Caco-2 (cell line): Measurements from ENCODE around the gene CD244. TPM values are rescaled to one million over a fixed set of nuclear protein-coding genes. Genes with fewer than 3 reads are reported as not detected.
A peak's percentile ranks its signal among the peaks of the same experiment; 100 is the strongest.

Experiments
- Bru-seq: library from RNA; stranded (reverse); fragments of 400-500 nt; gene quantifications from one replicate; lab custom pipeline; 2021; lab: Mats Ljungman, UMichigan
- BruChase-seq, 2 experiments: library from RNA; stranded (reverse); fragments of 400-500 nt; gene quantifications; one replicate each; lab custom pipeline; 2021; lab: Mats Ljungman, UMichigan
- BruUV-seq: library from RNA; stranded (reverse); fragments of 400-500 nt; replicated peaks from 2 replicates; lab custom pipeline; 2021; lab: Mats Ljungman, UMichigan
- CTCF ChIA-PET: fragments of 300-600 bp; sonication (Branson Sonifier 250); formaldehyde crosslinking; loops from one replicate; lab custom pipeline; 2022; ENCODE audit warnings: antibody characterized with exemption; lab: Charles Lee
- POLR2A ChIA-PET: fragments of 300-600 bp; sonication (Branson Sonifier 250); formaldehyde crosslinking; loops from one replicate; lab custom pipeline; 2022; ENCODE audit warnings: antibody characterized with exemption; lab: Charles Lee
- DNase-seq, 2 experiments: peaks; one replicate each; pipeline versions ENCODE4 v3.0.0 to v3.0.0-alpha.2; 2020 to 2022
- H3K27me3 ChIP-seq: replicated peaks from 2 replicates; pipeline ENCODE4 v1.6.0; 2011; ENCODE audit warnings: low read length; ENCODE audit not compliant: control insufficient read depth, insufficient read depth
- H3K36me3 ChIP-seq: 2 replicates; pipeline ENCODE4 v1.5.1; 2011; ENCODE audit warnings: low read length; ENCODE audit not compliant: control insufficient read depth, insufficient read depth
- H3K4me1 ChIP-seq: fragments of 250-450 bp; sonication (Bioruptor Pico); 2 replicates; pipeline ENCODE4 v1.5.1; 2020; ENCODE audit warnings: mild to moderate bottlenecking
- H3K4me3 ChIP-seq: 2 replicates; pipeline ENCODE4 v1.5.1; 2011; ENCODE audit warnings: low read depth, mild to moderate bottlenecking, control low read depth, low read length
- H3K9me3 ChIP-seq: fragments of 250-450 bp; sonication (Bioruptor Pico); 2 replicates; pipeline ENCODE4 v1.5.1; 2020; ENCODE audit warnings: mild to moderate bottlenecking, moderate library complexity
- H3K27ac Mint-ChIP-seq: one replicate; pipeline ENCODE4 v1.8.0; 2022; ENCODE audit warnings: mixed read lengths; ENCODE audit not compliant: unreplicated experiment
- H3K27me3 Mint-ChIP-seq: one replicate; pipeline ENCODE4 v1.8.0; 2022; ENCODE audit warnings: mixed read lengths; ENCODE audit not compliant: insufficient read depth, unreplicated experiment
- H3K36me3 Mint-ChIP-seq: one replicate; pipeline ENCODE4 v1.8.0; 2022; ENCODE audit warnings: mild to moderate bottlenecking, mixed read lengths; ENCODE audit not compliant: insufficient read depth, unreplicated experiment
- H3K4me1 Mint-ChIP-seq: one replicate; pipeline ENCODE4 v1.8.0; 2022; ENCODE audit warnings: low read depth, mixed read lengths; ENCODE audit not compliant: unreplicated experiment
- H3K4me3 Mint-ChIP-seq: one replicate; pipeline ENCODE4 v1.8.0; 2022; ENCODE audit warnings: mild to moderate bottlenecking, moderate library complexity, mixed read lengths; ENCODE audit not compliant: unreplicated experiment
- H3K9me3 Mint-ChIP-seq: one replicate; pipeline ENCODE4 v1.8.0; 2022; ENCODE audit warnings: mixed read lengths; ENCODE audit not compliant: unreplicated experiment
- CTCF ChIP-seq, 2 experiments: fragments of 200-600 bp in 1 of 2; IDR thresholded peaks; 1 replicate in 1 of 2; 2 replicates in 1 of 2; pipeline versions ENCODE4 v1.5.1 to v1.8.0; 2011 to 2022; ENCODE audit warnings: antibody characterized with exemption in 1 of 2, control low read depth in 1 of 2, inconsistent platforms in 1 of 2, low read depth in 1 of 2, low read length in 1 of 2, mild to moderate bottlenecking in 1 of 2, moderate library complexity in 1 of 2; ENCODE audit not compliant: insufficient read depth in 1 of 2, severe bottlenecking in 1 of 2, unreplicated experiment in 1 of 2
- intact Hi-C: fragments of 100-400 bp; cut with micrococcal nuclease; formaldehyde crosslinking; loops from one replicate; pipeline ENCODE4 v1.10.0; 2022; ENCODE audit not compliant: unreplicated experiment
- long read RNA-seq: library from polyadenylated mRNA; stranded (forward); transcript quantifications from one replicate; pipeline ENCODE4 v2.0.0, GENCODE V29; 2022
- total RNA-seq: library from RNA; stranded (reverse); gene quantifications from 2 replicates; pipeline ENCODE4 v1.2.3, GENCODE V29; 2022

The CD244 gene
- total RNA-seq, result 0.11 TPM in 1 of 2 replicates, not detected in the other
- percentile 14 among the genes with signal in this experiment for Bru-seq, nascent RNA
- percentile 12 among the genes with signal in this experiment for BruChase-seq, experiment 1, labeled RNA remaining after a 2-hour chase
- BruChase-seq, experiment 2, labeled RNA remaining after a 6-hour chase, result percentile 12 among the genes with signal in this experiment
- long read RNA-seq, result 0 reads

- H3K4me3 ChIP-seq, result no peak within 1 kb of the TSS
Measured at GRCh38 chr1:160862203-160863060, at the start of gene CD244. Gene CD244, minus strand, starts transcription at chr1:160862887. Its CDS starts 210 bp downstream, at chr1:160862677.

GRCh38 chr1:160911925-160912324 is 49.2 kb upstream of the CD244 start:
- ChIA-PET CTCF (interaction anchor here (2.1 kb wide), 1 partner anchor 42 kb away, joined by 5 read pairs; no protein-coding TSS in a partner anchor), POLR2A (interaction anchor here (0.9 kb wide), 1 partner anchor 46 kb away, joined by 4 read pairs; no protein-coding TSS in a partner anchor)
- H3K9me3 ChIP-seq, result peaks cover 35% of the 10 kb centered on the region
- H3K4me1 ChIP-seq, result peaks cover 28% of the 10 kb centered on the region
- no peak for DNase-seq
- peak overlapping the region; percentile 4 for H3K4me3 Mint-ChIP-seq
- peaks cover 5% of the 10 kb centered on the region for H3K36me3 Mint-ChIP-seq
- H3K9me3 Mint-ChIP-seq, result peaks cover 11% of the 10 kb centered on the region
- H3K27me3 ChIP-seq, result no peaks in the 10 kb centered on the region
- peaks cover 13% of the 10 kb centered on the region for H3K4me1 Mint-ChIP-seq
- H3K27me3 Mint-ChIP-seq, result no peaks in the 10 kb centered on the region
- TSS peak; percentile 65 for BruUV-seq
- H3K36me3 ChIP-seq, result no peaks in the 10 kb centered on the region
- no peak overlapping the region for H3K4me3 ChIP-seq
- peak overlapping the region; percentile 54 for H3K27ac Mint-ChIP-seq
- intact Hi-C loops, result loop anchor here (1.0 kb wide), 2 partner anchors 37 to 46 kb away; no protein-coding TSS in a partner anchor
- TF ChIP-seq CTCF (IDR thresholded peaks at IDR 0.05; ENCODE audit: insufficient read depth in 1 of 2, low read depth in 1 of 2, low read length in 1 of 2, severe bottlenecking in 1 of 2, unreplicated experiment in 1 of 2), result no peak

More at GRCh38 chr1:160862203-160863060, at the start of gene CD244:
- ChIA-PET POLR2A (no interaction called here), CTCF (interaction anchor here (0.7 kb wide), 1 partner anchor 521 kb away, joined by 5 read pairs; no protein-coding TSS in a partner anchor)
- peaks cover 30% of the 10 kb centered on the region for H3K4me1 Mint-ChIP-seq
- H3K27ac Mint-ChIP-seq, result peak within 1 kb of the TSS; percentile 12
- no peaks in the 10 kb centered on the region for H3K9me3 Mint-ChIP-seq
- BruUV-seq, result no TSS peak
- H3K36me3 Mint-ChIP-seq, result peaks cover 5% of the 10 kb centered on the region
- no peak for TF ChIP-seq CTCF (IDR thresholded peaks at IDR 0.05; ENCODE audit: insufficient read depth in 1 of 2, low read depth in 1 of 2, low read length in 1 of 2, severe bottlenecking in 1 of 2, unreplicated experiment in 1 of 2)
- no peak for DNase-seq
- no peaks in the 10 kb centered on the region for H3K27me3 Mint-ChIP-seq
- peaks cover 34% of the 10 kb centered on the region for H3K4me1 ChIP-seq
- intact Hi-C loops, result no loop called here
- no peak within 1 kb of the TSS for H3K4me3 Mint-ChIP-seq
- 0 out of 2 replicates have a peak, but pooled peaks cover 3% of the 10 kb centered on the region for H3K9me3 ChIP-seq
- no peaks in the 10 kb centered on the region for H3K27me3 ChIP-seq
- H3K36me3 ChIP-seq, result no peaks in the 10 kb centered on the region

- no TSS peak for BruUV-seq
- CTCF ChIA-PET, result interaction anchor here (2.1 kb wide), 1 partner anchor 43 kb away, joined by 5 read pairs; no protein-coding TSS in a partner anchor
- intact Hi-C loops, result loop anchor here (1.0 kb wide), 2 partner anchors 38 to 45 kb away; no protein-coding TSS in a partner anchor
- no peak for TF ChIP-seq CTCF (IDR thresholded peaks at IDR 0.05; ENCODE audit: insufficient read depth in 1 of 2, low read depth in 1 of 2, low read length in 1 of 2, severe bottlenecking in 1 of 2, unreplicated experiment in 1 of 2)
- peaks cover 11% of the 10 kb centered on the region for H3K9me3 Mint-ChIP-seq
- H3K27ac Mint-ChIP-seq, result peak overlapping the region; percentile 54
- peaks cover 5% of the 10 kb centered on the region for H3K36me3 Mint-ChIP-seq
- H3K4me3 Mint-ChIP-seq, result peak overlapping the region; percentile 4
- H3K4me3 ChIP-seq, result no peak overlapping the region
- peaks cover 28% of the 10 kb centered on the region for H3K4me1 ChIP-seq
- H3K36me3 ChIP-seq, result no peaks in the 10 kb centered on the region
- peaks cover 35% of the 10 kb centered on the region for H3K9me3 ChIP-seq
- POLR2A ChIA-PET, result interaction anchor here (0.9 kb wide), 1 partner anchor 45 kb away, joined by 4 read pairs; no protein-coding TSS in a partner anchor
- peak; percentile 72 to 88 for DNase-seq
- no peaks in the 10 kb centered on the region for H3K27me3 ChIP-seq
- H3K4me1 Mint-ChIP-seq, result peaks cover 13% of the 10 kb centered on the region
- H3K27me3 Mint-ChIP-seq, result no peaks in the 10 kb centered on the region
Measured at GRCh38 chr1:160911441-160911840, 48.8 kb upstream of the CD244 start.
